PC-9 (cell line): Measurements from ENCODE around the gene MYH16. TPM values are rescaled to one million over a fixed set of nuclear protein-coding genes. Genes with fewer than 3 reads are reported as not detected.
"Not testable (repeated sequence)": the region's sequence is repeated elsewhere in the genome, so short reads cannot be mapped to it uniquely, and the experiment has no call there.

Experiments
- BruUV-seq: library from RNA; stranded (reverse); fragments of 400-500 nt; replicated peaks from 2 replicates; lab custom pipeline; 2021; lab: Mats Ljungman, UMichigan
- CTCF ChIA-PET: fragments of 300-600 bp; sonication (Branson Sonifier 250); formaldehyde crosslinking; loops from one replicate; lab custom pipeline; 2022; ENCODE audit warnings: antibody characterized with exemption; lab: Charles Lee
- POLR2A ChIA-PET: fragments of 300-600 bp; sonication (Branson Sonifier 250); formaldehyde crosslinking; loops from one replicate; lab custom pipeline; 2022; ENCODE audit warnings: antibody characterized with exemption; ENCODE audit not compliant: unreplicated experiment; lab: Charles Lee
- DNase-seq, 2 experiments: peaks; one replicate each; pipeline versions ENCODE4 v3.0.0 to v3.0.0-alpha.2; 2015 to 2022; ENCODE audit warnings: mixed read lengths in 1 of 2
- H2AFZ ChIP-seq: fragments of 200-600 bp; sonication (generic); 2 replicates; pipeline ENCODE4 v1.8.1; 2017; ENCODE audit warnings: antibody characterized with exemption
- H3F3A ChIP-seq: fragments of 200-600 bp; sonication (generic); 2 replicates; pipeline ENCODE4 v1.8.1; 2017; ENCODE audit warnings: antibody characterized with exemption, mild to moderate bottlenecking, low read depth; ENCODE audit not compliant: insufficient read depth
- H3K27ac ChIP-seq: fragments of 200-600 bp; sonication (generic); 2 replicates; pipeline ENCODE4 v1.6.1; 2016; ENCODE audit warnings: mixed run types
- H3K27me3 ChIP-seq: fragments of 200-600 bp; sonication (generic); 2 replicates; pipeline ENCODE4 v1.6.1; 2016; ENCODE audit warnings: low read depth, mixed run types; ENCODE audit not compliant: insufficient read depth
- H3K36me3 ChIP-seq: fragments of 200-600 bp; sonication (generic); 2 replicates; pipeline ENCODE4 v1.6.1; 2016; ENCODE audit warnings: low read depth, mixed run types
- H3K4me1 ChIP-seq: fragments of 200-600 bp; sonication (generic); replicated peaks from 2 replicates; pipeline ENCODE4 v1.6.1; 2016; ENCODE audit warnings: mixed run types; ENCODE audit not compliant: insufficient read depth
- H3K4me2 ChIP-seq: fragments of 200-600 bp; sonication (generic); 2 replicates; pipeline ENCODE4 v1.6.1; 2017; ENCODE audit warnings: mixed run types
- H3K4me3 ChIP-seq: fragments of 200-600 bp; sonication (generic); 2 replicates; pipeline ENCODE4 v1.6.1; 2016; ENCODE audit warnings: mixed run types
- H3K79me2 ChIP-seq: fragments of 200-600 bp; sonication (generic); 2 replicates; pipeline ENCODE4 v1.6.1; 2017; ENCODE audit warnings: low read depth, mixed run types
- H3K9me2 ChIP-seq: fragments of 200-600 bp; sonication (generic); 2 replicates; pipeline ENCODE4 v1.8.1; 2017; ENCODE audit warnings: mild to moderate bottlenecking; ENCODE audit not compliant: insufficient read depth
- H3K9me3 ChIP-seq: fragments of 200-600 bp; sonication (generic); 2 replicates; pipeline ENCODE4 v1.8.1; 2016; ENCODE audit warnings: low read depth; ENCODE audit not compliant: insufficient read depth
- H4K20me1 ChIP-seq: fragments of 200-600 bp; sonication (generic); 2 replicates; pipeline ENCODE4 v1.8.1; 2017; ENCODE audit not compliant: insufficient read depth
- EZH2 ChIP-seq: fragments of 200-600 bp; sonication (generic); IDR thresholded peaks from 2 replicates; pipeline ENCODE4 v1.8.0; 2017; ENCODE audit warnings: antibody characterized with exemption, low read depth
- intact Hi-C: fragments of 100-400 bp; cut with micrococcal nuclease; formaldehyde crosslinking; loops from one replicate; pipeline ENCODE4 v1.10.0; 2022; ENCODE audit not compliant: unreplicated experiment
- total RNA-seq: library from RNA; stranded (reverse); gene quantifications from 2 replicates; pipeline ENCODE4 v1.2.3, GENCODE V29; 2021
- TF ChIP-seq, protein P1 (sequence below): fragments of 200-600 bp; sonication (generic); conservative IDR thresholded peaks from 2 replicates; pipeline ENCODE4 v1.6.1; 2017; ENCODE audit warnings: mixed run types, antibody characterized with exemption, mild to moderate bottlenecking, moderate library complexity

Gene MYH16
- total RNA-seq, 1 experiment from 2014 or later: 18.0 TPM

GRCh38 chr7:99275496-99275895 is 2.9 kb downstream of the MYH16 start:
- Histone ChIP-seq H3K4me2 (peak overlapping the region; percentile 67; the same call in 1 of the 2 replicates), H2AFZ (no peak overlapping the region), H3K27me3 (no peaks in the 10 kb centered on the region), H3K9me2 (no peaks in the 10 kb centered on the region), H3K27ac (peak overlapping the region; percentile 95), H3K9me3 (no peaks in the 10 kb centered on the region), H4K20me1 (no peaks in the 10 kb centered on the region), H3K36me3 (no peaks in the 10 kb centered on the region), H3K4me1 (peaks cover 40% of the 10 kb centered on the region), H3K79me2 (0 out of 2 replicates have a peak, but pooled peaks cover 4% of the 10 kb centered on the region), H3K4me3 (no peak overlapping the region), H3F3A (peaks cover 22% of the 10 kb centered on the region)
- ChIA-PET POLR2A (interaction anchor here (0.6 kb wide), 1 partner anchor 50 kb away, joined by 3 read pairs; no protein-coding TSS in a partner anchor), CTCF (no interaction called here)
- DNase-seq: no peak
- TF ChIP-seq, protein P1, sequence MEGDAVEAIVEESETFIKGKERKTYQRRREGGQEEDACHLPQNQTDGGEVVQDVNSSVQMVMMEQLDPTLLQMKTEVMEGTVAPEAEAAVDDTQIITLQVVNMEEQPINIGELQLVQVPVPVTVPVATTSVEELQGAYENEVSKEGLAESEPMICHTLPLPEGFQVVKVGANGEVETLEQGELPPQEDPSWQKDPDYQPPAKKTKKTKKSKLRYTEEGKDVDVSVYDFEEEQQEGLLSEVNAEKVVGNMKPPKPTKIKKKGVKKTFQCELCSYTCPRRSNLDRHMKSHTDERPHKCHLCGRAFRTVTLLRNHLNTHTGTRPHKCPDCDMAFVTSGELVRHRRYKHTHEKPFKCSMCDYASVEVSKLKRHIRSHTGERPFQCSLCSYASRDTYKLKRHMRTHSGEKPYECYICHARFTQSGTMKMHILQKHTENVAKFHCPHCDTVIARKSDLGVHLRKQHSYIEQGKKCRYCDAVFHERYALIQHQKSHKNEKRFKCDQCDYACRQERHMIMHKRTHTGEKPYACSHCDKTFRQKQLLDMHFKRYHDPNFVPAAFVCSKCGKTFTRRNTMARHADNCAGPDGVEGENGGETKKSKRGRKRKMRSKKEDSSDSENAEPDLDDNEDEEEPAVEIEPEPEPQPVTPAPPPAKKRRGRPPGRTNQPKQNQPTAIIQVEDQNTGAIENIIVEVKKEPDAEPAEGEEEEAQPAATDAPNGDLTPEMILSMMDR: no peak
- no peak for TF ChIP-seq EZH2
- no TSS peak for BruUV-seq
- intact Hi-C loops: loop anchor here (2.0 to 10.0 kb wide), 2 partner anchors 51 to 99 kb away; partner anchors contain the start of gene ARPC1B

- Histone ChIP-seq H3K36me3 (no peaks in the 10 kb centered on the region), H3K9me3 (no peaks in the 10 kb centered on the region), H3K9me2 (no peaks in the 10 kb centered on the region), H3F3A (peaks cover 14% of the 10 kb centered on the region), H3K4me3 (no peak overlapping the region), H3K4me2 (no peak overlapping the region), H3K27ac (no peak overlapping the region), H4K20me1 (no peaks in the 10 kb centered on the region), H3K27me3 (no peaks in the 10 kb centered on the region), H2AFZ (no peak overlapping the region), H3K79me2 (0 out of 2 replicates have a peak, but pooled peaks cover 2% of the 10 kb centered on the region), H3K4me1 (peaks cover 23% of the 10 kb centered on the region)
- ChIA-PET CTCF (no interaction called here), POLR2A (interaction anchor here (0.6 kb wide), 1 partner anchor 334 kb away, joined by 4 read pairs; no protein-coding TSS in a partner anchor)
- no TSS peak for BruUV-seq
- TF ChIP-seq, protein P1: 0 out of 2 replicates have a peak, but pooled peaks have one; percentile 19
- no peak for TF ChIP-seq EZH2
- DNase-seq: no peak
- intact Hi-C loops: loop anchor here (10.0 kb wide), 1 partner anchor 97 kb away; the partner anchor contains the start of gene ARPC1B
Observed at GRCh38 chr7:99278180-99278579, 5.5 kb downstream of the MYH16 start.

- H3K27me3 ChIP-seq, POLR2A ChIA-PET, H4K20me1 ChIP-seq, intact Hi-C loops, H3F3A ChIP-seq, H3K4me3 ChIP-seq, H2AFZ ChIP-seq, H3K9me3 ChIP-seq, DNase-seq, H3K4me1 ChIP-seq, H3K79me2 ChIP-seq, H3K36me3 ChIP-seq, BruUV-seq, H3K4me2 ChIP-seq, H3K27ac ChIP-seq, H3K9me2 ChIP-seq: not testable (repeated sequence)
- CTCF ChIA-PET: interaction anchor here (0.6 kb wide), 1 partner anchor 245 kb away, joined by 10 read pairs; no protein-coding TSS in a partner anchor
Observed at GRCh38 chr7:99284165-99284564, 11.5 kb downstream of the MYH16 start.
